ENCODE measurements around the gene CDH23. TPM values are rescaled to one million over a fixed set of nuclear protein-coding genes. Genes with fewer than 3 reads are reported as not detected.

Gene CDH23
- polyA plus RNA-seq, 1 donor from 2014 or later: 6.6 TPM

DNA sequence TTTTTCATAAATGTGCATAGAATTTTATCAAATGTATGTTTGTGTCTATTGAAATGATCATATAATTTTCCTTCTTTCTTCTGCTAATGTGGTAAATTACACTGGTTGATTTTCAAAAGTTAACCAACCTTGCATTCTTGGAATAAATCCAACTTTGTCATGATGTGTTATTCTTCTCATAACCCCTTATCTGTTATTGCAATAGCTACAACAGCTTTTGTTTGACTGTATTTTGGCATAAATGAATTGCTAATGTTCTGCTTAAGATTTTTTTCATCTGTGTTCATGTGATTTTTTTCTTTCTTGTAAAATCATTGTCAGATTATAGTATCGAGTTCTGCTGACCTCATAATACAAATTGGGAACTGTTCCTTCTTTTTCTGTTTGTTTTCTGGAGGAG, 17.6 kb downstream of the CDH23 start:
- no peaks in the 10 kb centered on the region for H4K20me1 ChIP-seq (ENCODE audit: insufficient read depth)
- TF ChIP-seq EP300 (conservative IDR thresholded peaks at IDR 0.05; ENCODE audit: poor library complexity, severe bottlenecking) (no peak), POLR2AphosphoS5 (IDR thresholded peaks at IDR 0.05) (no peak), MXI1 (conservative IDR thresholded peaks at IDR 0.05; ENCODE audit: poor library complexity, severe bottlenecking) (no peak), SMC3 (conservative IDR thresholded peaks at IDR 0.05; ENCODE audit: poor library complexity) (no peak), TAF1 (IDR thresholded peaks at IDR 0.05; ENCODE audit: low read depth) (no peak), EZH2 (IDR thresholded peaks at IDR 0.05; ENCODE audit: borderline replicate concordance, insufficient read depth, low read length, poor library complexity, severe bottlenecking) (no peak), RAD21 (conservative IDR thresholded peaks at IDR 0.05) (no peak)
- TF ChIP-seq, protein P1, sequence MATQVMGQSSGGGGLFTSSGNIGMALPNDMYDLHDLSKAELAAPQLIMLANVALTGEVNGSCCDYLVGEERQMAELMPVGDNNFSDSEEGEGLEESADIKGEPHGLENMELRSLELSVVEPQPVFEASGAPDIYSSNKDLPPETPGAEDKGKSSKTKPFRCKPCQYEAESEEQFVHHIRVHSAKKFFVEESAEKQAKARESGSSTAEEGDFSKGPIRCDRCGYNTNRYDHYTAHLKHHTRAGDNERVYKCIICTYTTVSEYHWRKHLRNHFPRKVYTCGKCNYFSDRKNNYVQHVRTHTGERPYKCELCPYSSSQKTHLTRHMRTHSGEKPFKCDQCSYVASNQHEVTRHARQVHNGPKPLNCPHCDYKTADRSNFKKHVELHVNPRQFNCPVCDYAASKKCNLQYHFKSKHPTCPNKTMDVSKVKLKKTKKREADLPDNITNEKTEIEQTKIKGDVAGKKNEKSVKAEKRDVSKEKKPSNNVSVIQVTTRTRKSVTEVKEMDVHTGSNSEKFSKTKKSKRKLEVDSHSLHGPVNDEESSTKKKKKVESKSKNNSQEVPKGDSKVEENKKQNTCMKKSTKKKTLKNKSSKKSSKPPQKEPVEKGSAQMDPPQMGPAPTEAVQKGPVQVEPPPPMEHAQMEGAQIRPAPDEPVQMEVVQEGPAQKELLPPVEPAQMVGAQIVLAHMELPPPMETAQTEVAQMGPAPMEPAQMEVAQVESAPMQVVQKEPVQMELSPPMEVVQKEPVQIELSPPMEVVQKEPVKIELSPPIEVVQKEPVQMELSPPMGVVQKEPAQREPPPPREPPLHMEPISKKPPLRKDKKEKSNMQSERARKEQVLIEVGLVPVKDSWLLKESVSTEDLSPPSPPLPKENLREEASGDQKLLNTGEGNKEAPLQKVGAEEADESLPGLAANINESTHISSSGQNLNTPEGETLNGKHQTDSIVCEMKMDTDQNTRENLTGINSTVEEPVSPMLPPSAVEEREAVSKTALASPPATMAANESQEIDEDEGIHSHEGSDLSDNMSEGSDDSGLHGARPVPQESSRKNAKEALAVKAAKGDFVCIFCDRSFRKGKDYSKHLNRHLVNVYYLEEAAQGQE (IDR thresholded peaks at IDR 0.05; ENCODE audit: borderline replicate concordance): no peak
- TF ChIP-seq, protein P2, sequence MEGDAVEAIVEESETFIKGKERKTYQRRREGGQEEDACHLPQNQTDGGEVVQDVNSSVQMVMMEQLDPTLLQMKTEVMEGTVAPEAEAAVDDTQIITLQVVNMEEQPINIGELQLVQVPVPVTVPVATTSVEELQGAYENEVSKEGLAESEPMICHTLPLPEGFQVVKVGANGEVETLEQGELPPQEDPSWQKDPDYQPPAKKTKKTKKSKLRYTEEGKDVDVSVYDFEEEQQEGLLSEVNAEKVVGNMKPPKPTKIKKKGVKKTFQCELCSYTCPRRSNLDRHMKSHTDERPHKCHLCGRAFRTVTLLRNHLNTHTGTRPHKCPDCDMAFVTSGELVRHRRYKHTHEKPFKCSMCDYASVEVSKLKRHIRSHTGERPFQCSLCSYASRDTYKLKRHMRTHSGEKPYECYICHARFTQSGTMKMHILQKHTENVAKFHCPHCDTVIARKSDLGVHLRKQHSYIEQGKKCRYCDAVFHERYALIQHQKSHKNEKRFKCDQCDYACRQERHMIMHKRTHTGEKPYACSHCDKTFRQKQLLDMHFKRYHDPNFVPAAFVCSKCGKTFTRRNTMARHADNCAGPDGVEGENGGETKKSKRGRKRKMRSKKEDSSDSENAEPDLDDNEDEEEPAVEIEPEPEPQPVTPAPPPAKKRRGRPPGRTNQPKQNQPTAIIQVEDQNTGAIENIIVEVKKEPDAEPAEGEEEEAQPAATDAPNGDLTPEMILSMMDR (IDR thresholded peaks at IDR 0.05; ENCODE audit: poor library complexity, severe bottlenecking): no peak
- no peaks in the 10 kb centered on the region for H3F3A ChIP-seq (ENCODE audit: insufficient read depth, low read length, poor library complexity, severe bottlenecking)
- no peak overlapping the region for H3K4me2 ChIP-seq (ENCODE audit: low read length)
- H2AFZ ChIP-seq (ENCODE audit: low read depth, low read length): no peak overlapping the region
- H3K9ac ChIP-seq (ENCODE audit: low read length): no peak overlapping the region
- no peaks in the 10 kb centered on the region for H3K27me3 ChIP-seq (ENCODE audit: insufficient read depth, low read depth, low read length)
- no peak overlapping the region for H3K27ac ChIP-seq (ENCODE audit: low read length)
- no peak overlapping the region for H3K4me3 ChIP-seq (ENCODE audit: low read length)
- no peaks in the 10 kb centered on the region for H3K79me2 ChIP-seq (replicated peaks; ENCODE audit: insufficient read depth, low read length)
- peaks cover 4% of the 10 kb centered on the region for H3K9me3 ChIP-seq (ENCODE audit: low read length)
- no peaks in the 10 kb centered on the region for H3K36me3 ChIP-seq (ENCODE audit: insufficient read depth, low read length)
- no peaks in the 10 kb centered on the region for H3K9me2 ChIP-seq (ENCODE audit: insufficient read depth, low read length)

DNA sequence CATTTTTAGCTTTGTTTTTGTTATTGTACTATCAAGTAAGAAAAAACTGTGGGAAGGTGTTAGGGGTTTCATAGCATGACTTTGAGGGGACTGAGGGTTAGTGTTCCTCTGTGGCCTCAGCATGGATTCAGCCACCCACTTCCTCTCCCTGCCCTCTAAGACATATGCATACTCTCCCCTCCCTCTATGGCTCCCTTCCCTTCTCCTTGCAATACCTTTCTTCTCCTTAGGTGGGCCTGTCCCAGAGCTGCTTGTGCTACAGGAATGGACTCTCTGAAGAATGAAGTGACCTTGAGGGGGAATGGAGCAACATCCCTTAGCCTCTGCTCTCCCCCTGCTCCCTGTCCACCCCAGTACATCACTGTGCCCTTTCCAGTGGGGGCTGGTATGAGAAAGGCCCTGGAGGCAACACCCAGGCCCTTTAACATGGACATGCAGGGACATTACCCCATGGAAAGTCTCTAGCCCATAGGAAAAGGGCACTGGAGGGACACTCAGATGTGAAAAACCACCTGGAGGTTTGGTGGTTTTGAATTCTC, 22.4 kb downstream of the CDH23 start:
- Histone ChIP-seq H3F3A (ENCODE audit: insufficient read depth, low read length, poor library complexity, severe bottlenecking) (no peaks in the 10 kb centered on the region), H3K4me2 (ENCODE audit: low read length) (no peak overlapping the region), H4K20me1 (ENCODE audit: insufficient read depth) (no peaks in the 10 kb centered on the region), H3K9me3 (ENCODE audit: low read length) (peaks cover 4% of the 10 kb centered on the region), H3K27ac (ENCODE audit: low read length) (no peak overlapping the region), H3K4me3 (ENCODE audit: low read length) (no peak overlapping the region), H3K9me2 (ENCODE audit: insufficient read depth, low read length) (no peaks in the 10 kb centered on the region), H3K79me2 (replicated peaks; ENCODE audit: insufficient read depth, low read length) (no peaks in the 10 kb centered on the region), H2AFZ (ENCODE audit: low read depth, low read length) (no peak overlapping the region), H3K27me3 (ENCODE audit: insufficient read depth, low read depth, low read length) (no peaks in the 10 kb centered on the region), H3K9ac (ENCODE audit: low read length) (no peak overlapping the region), H3K36me3 (ENCODE audit: insufficient read depth, low read length) (no peaks in the 10 kb centered on the region)
- TF ChIP-seq MXI1 (conservative IDR thresholded peaks at IDR 0.05; ENCODE audit: poor library complexity, severe bottlenecking) (no peak), SMC3 (conservative IDR thresholded peaks at IDR 0.05; ENCODE audit: poor library complexity) (no peak), EP300 (conservative IDR thresholded peaks at IDR 0.05; ENCODE audit: poor library complexity, severe bottlenecking) (no peak), EZH2 (IDR thresholded peaks at IDR 0.05; ENCODE audit: borderline replicate concordance, insufficient read depth, low read length, poor library complexity, severe bottlenecking) (no peak), TAF1 (IDR thresholded peaks at IDR 0.05; ENCODE audit: low read depth) (no peak), RAD21 (conservative IDR thresholded peaks at IDR 0.05) (no peak), POLR2AphosphoS5 (IDR thresholded peaks at IDR 0.05) (no peak)
- TF ChIP-seq, protein P1 (IDR thresholded peaks at IDR 0.05; ENCODE audit: borderline replicate concordance): no peak
- TF ChIP-seq, protein P2 (IDR thresholded peaks at IDR 0.05; ENCODE audit: poor library complexity, severe bottlenecking): no peak

All from neural cell (in vitro differentiated cells).